Sigmoid colon (tissue), 7 donors: ENCODE results near the gene EPSTI1. TPM values are rescaled to one million over a fixed set of nuclear protein-coding genes. Genes with fewer than 3 reads are reported as not detected.
"Not testable (repeated sequence)": the region's sequence is repeated elsewhere in the genome, so short reads cannot be mapped to it uniquely, and the experiment has no call there.

Experiments
- DNase-seq: peaks from one replicate; pipeline ENCODE4 v3.0.0-alpha.2; 2019
- H3K27ac ChIP-seq, 4 donors: fragments of 200-600 bp; sonication (generic); one replicate each; pipeline ENCODE4 v1.5.1; 2016 to 2019; ENCODE audit warnings: mild to moderate bottlenecking in 1 of 4
- H3K27me3 ChIP-seq, 3 donors: fragments of 200-600 bp; sonication (generic); one replicate each; pipeline ENCODE4 v1.5.1; 2019; ENCODE audit warnings: mild to moderate bottlenecking in 1 of 3
- H3K36me3 ChIP-seq, 4 donors: fragments of 200-600 bp; sonication (generic); one replicate each; pipeline ENCODE4 v1.5.1; 2016 to 2019
- H3K4me1 ChIP-seq, 4 donors: fragments of 200-600 bp; sonication (generic); one replicate each; pipeline ENCODE4 v1.5.1; 2017 to 2019
- H3K4me3 ChIP-seq, 4 donors: fragments of 200-600 bp; sonication (generic); one replicate each; pipeline ENCODE4 v1.5.1; 2017 to 2019; ENCODE audit warnings: mild to moderate bottlenecking in 2 of 4, moderate library complexity in 1 of 4
- H3K9me3 ChIP-seq, 4 donors: fragments of 200-600 bp in 3 of 4; sonication (generic) in 3 of 4; one replicate each; pipeline versions ENCODE4 v1.5.1 to v1.6.1; 2013 to 2019
- EP300 ChIP-seq, 4 donors: sonication (generic); formaldehyde crosslinking; IDR thresholded peaks; one replicate each; pipeline ENCODE4 v1.6.1; 2017; ENCODE audit warnings: antibody characterized with exemption in 4 of 4
- POLR2A ChIP-seq, 2 donors: fragments of 450-650 bp; IDR thresholded peaks; one replicate each; pipeline ENCODE4 v1.6.1; 2016; ENCODE audit warnings: antibody characterized with exemption in 2 of 2, mild to moderate bottlenecking in 2 of 2, moderate library complexity in 2 of 2
- POLR2AphosphoS5 ChIP-seq, 4 donors: sonication (generic); formaldehyde crosslinking; IDR thresholded peaks; one replicate each; pipeline ENCODE4 v1.6.1; 2017; ENCODE audit warnings: antibody characterized with exemption in 4 of 4
- WGBS, 2 donors: extraction: QIAGEN DNeasy Blood & Tissue Kit; methylation state at CpG; one replicate each; pipeline ENCODE4 v1.1.7; 2013; 5-methylcytosine and 5-hydroxymethylcytosine counted together
- intact Hi-C: fragments of 100-400 bp; cut with DNase I; formaldehyde crosslinking; loops from one replicate; pipeline ENCODE4 v1.15.1; 2023
- polyA plus RNA-seq, 3 donors: library from polyadenylated mRNA; stranded (reverse); fragments of 200-250 nt; gene quantifications; one replicate each; pipeline ENCODE4 v1.2.3, GENCODE V29; 2013
- total RNA-seq, 4 donors: library from RNA; depleted of rRNA; stranded (reverse); fragments of >200 nt; gene quantifications; one replicate each; pipeline ENCODE4 v1.1.0, GENCODE V29; 2016
- TF ChIP-seq, protein P1 (sequence below), 4 experiments: fragments of 450-650 bp in 3 of 4; fragments of 200-600 bp in 1 of 4; IDR thresholded peaks; one replicate each; pipeline ENCODE4 v1.5.1; 2016 to 2019; ENCODE audit warnings: antibody characterized with exemption in 4 of 4, mild to moderate bottlenecking in 3 of 4, moderate library complexity in 2 of 4
- donor health status: healthy with polysubstance abuse.
- donor health status: Bipolar disorder and iron deficiency.
- donor health status: healthy.

EPSTI1 gene
- total and polyA plus RNA-seq, 7 donors: 3.0 to 27.8 (median 6.6) TPM

GRCh38 chr13:42996584-42996983 is 4.5 kb upstream of the EPSTI1 start:
- no peak for DNase-seq
- Histone ChIP-seq H3K4me3 (no peak overlapping the region), H3K27ac (no peak overlapping the region), H3K9me3 (no peaks in the 10 kb centered on the region), H3K4me1 (peaks cover 0 to 6% (median under 1%) of the 10 kb centered on the region in 4 donors), H3K36me3 (no peaks in the 10 kb centered on the region), H3K27me3 (no peaks in the 10 kb centered on the region)
- intact Hi-C loops: no loop called here
- WGBS, 2 donors: 81 to 83% methylated on average over 3 of the region's 3 CpGs
- TF ChIP-seq POLR2A (IDR thresholded peaks at IDR 0.05) (no peak), POLR2AphosphoS5 (IDR thresholded peaks at IDR 0.05) (no peak), EP300 (IDR thresholded peaks at IDR 0.05) (no peak)
- TF ChIP-seq, protein P1, sequence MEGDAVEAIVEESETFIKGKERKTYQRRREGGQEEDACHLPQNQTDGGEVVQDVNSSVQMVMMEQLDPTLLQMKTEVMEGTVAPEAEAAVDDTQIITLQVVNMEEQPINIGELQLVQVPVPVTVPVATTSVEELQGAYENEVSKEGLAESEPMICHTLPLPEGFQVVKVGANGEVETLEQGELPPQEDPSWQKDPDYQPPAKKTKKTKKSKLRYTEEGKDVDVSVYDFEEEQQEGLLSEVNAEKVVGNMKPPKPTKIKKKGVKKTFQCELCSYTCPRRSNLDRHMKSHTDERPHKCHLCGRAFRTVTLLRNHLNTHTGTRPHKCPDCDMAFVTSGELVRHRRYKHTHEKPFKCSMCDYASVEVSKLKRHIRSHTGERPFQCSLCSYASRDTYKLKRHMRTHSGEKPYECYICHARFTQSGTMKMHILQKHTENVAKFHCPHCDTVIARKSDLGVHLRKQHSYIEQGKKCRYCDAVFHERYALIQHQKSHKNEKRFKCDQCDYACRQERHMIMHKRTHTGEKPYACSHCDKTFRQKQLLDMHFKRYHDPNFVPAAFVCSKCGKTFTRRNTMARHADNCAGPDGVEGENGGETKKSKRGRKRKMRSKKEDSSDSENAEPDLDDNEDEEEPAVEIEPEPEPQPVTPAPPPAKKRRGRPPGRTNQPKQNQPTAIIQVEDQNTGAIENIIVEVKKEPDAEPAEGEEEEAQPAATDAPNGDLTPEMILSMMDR (IDR thresholded peaks at IDR 0.05): no peak

GRCh38 chr13:42994878-42995277 is 2.8 kb upstream of the EPSTI1 start:
- no peaks in the 10 kb centered on the region for H3K27me3 ChIP-seq
- no peaks in the 10 kb centered on the region for H3K9me3 ChIP-seq
- DNase-seq: no peak
- no peaks in the 10 kb centered on the region for H3K36me3 ChIP-seq
- WGBS, 2 donors: 96 to 98% methylated on average over 1 of the region's 1 CpG
- H3K4me1 ChIP-seq: peaks cover 0 to 23% (median 16%) of the 10 kb centered on the region in 4 donors
- no peak overlapping the region for H3K4me3 ChIP-seq
- TF ChIP-seq POLR2A (IDR thresholded peaks at IDR 0.05): no peak
- no peak for TF ChIP-seq POLR2AphosphoS5 (IDR thresholded peaks at IDR 0.05)
- TF ChIP-seq, protein P1 (IDR thresholded peaks at IDR 0.05): no peak
- TF ChIP-seq EP300 (IDR thresholded peaks at IDR 0.05): no peak
- H3K27ac ChIP-seq: no peak overlapping the region
- intact Hi-C loops: no loop called here

- TF ChIP-seq, protein P1 (IDR thresholded peaks at IDR 0.05): no peak
- TF ChIP-seq POLR2A (IDR thresholded peaks at IDR 0.05) (no peak), EP300 (IDR thresholded peaks at IDR 0.05) (no peak), POLR2AphosphoS5 (IDR thresholded peaks at IDR 0.05) (no peak)
- WGBS, 2 donors: 18 to 25% methylated on average over 4 of the region's 4 CpGs
- intact Hi-C loops: no loop called here
- Histone ChIP-seq H3K27ac (peak overlapping the region; percentile 77 to 88 (median 85)), H3K27me3 (no peaks in the 10 kb centered on the region), H3K36me3 (no peaks in the 10 kb centered on the region), H3K4me1 (peaks cover 0 to 25% (median 17%) of the 10 kb centered on the region in 4 donors), H3K4me3 (peak overlapping the region in 3 of 4 donors; percentile 68 to 79 (median 70)), H3K9me3 (no peaks in the 10 kb centered on the region)
- DNase-seq: no peak
Measured at GRCh38 chr13:42992764-42993122, 702 bp upstream of the EPSTI1 start.

DNA sequence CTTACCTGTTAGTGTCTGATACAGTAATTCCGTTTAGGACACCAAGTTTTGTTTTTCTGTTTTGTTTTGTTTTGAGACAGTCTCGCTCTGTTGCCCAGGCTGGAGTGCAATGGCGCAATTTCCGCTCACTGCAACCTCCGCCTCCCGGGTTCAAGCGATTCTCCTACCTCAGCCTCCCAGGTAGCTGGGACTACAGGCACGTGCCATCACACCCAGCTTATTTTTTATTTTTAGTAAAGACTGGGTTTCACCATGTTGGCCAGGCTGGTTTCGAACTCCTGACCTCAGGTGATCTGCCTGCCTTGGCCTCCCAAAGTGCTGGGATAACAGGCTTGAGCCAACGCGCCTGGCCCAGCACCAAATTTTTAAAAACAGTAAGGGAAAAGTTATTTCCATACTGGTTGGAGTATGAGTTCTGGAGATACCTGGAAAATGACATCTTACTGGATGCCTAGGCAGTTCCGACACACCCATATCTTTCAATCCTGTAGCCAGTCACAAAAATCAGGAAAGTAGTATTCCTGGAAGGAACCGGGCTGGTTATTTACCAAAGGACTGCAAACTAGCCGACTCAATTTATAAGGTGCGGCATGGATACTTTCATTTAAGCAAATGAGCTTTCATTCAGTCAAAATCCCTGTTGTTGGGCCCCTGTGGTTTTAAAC is 676 bp downstream of the EPSTI1 start:
- DNase-seq, intact Hi-C loops, H3K36me3 ChIP-seq, H3K27me3 ChIP-seq, H3K9me3 ChIP-seq: not testable (repeated sequence)
- peaks cover 0 to 25% (median 17%) of the 10 kb centered on the region in 4 donors for H3K4me1 ChIP-seq
- H3K4me3 ChIP-seq: peak overlapping the region; percentile 59 to 79 (median 69)
- peak overlapping the region; percentile 77 to 88 (median 85) for H3K27ac ChIP-seq
- 54 to 57% methylated on average over 15 of the region's 15 CpGs for WGBS, 2 donors

- H3K9me3 ChIP-seq: no peaks in the 10 kb centered on the region
- peak overlapping the region in 3 of 4 donors; percentile 85 to 88 (median 85) for H3K27ac ChIP-seq
- no peaks in the 10 kb centered on the region for H3K27me3 ChIP-seq
- 26 to 33% methylated on average over 10 of the region's 10 CpGs for WGBS, 2 donors
- no peak for TF ChIP-seq EP300 (IDR thresholded peaks at IDR 0.05)
- TF ChIP-seq, protein P1 (IDR thresholded peaks at IDR 0.05): no peak
- TF ChIP-seq POLR2AphosphoS5 (IDR thresholded peaks at IDR 0.05): no peak
- no peak for TF ChIP-seq POLR2A (IDR thresholded peaks at IDR 0.05)
- no peaks in the 10 kb centered on the region for H3K36me3 ChIP-seq
- H3K4me3 ChIP-seq: peak overlapping the region in 2 of 4 donors; percentile 70 to 79
- intact Hi-C loops: no loop called here
- H3K4me1 ChIP-seq: peaks cover 0 to 28% (median 17%) of the 10 kb centered on the region in 4 donors
- DNase-seq: no peak
Measured at GRCh38 chr13:42990291-42991232, 1.5 kb downstream of the EPSTI1 start.
